ENCODE results near the gene TTYH2.

DNA sequence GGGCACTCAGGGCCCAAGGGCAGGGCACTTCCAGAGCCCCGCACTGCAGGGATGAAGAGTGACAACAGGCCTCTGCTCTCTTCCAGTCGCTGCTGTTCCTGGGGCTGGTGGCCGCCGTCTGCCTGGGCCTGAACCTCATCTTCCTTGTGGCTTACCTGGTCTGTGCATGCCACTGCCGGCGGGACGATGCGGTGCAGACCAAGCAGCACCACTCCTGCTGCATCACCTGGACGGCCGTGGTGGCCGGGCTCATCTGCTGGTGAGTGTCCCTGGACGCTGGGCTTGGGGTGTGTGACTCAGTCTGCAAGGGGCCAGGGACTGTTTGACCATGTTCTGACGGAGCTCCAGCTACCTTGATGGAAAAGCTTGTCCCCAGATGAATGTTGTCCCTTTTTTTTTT is 9.0 kb downstream of the TTYH2 start:
- TF ChIP-seq, protein P1, sequence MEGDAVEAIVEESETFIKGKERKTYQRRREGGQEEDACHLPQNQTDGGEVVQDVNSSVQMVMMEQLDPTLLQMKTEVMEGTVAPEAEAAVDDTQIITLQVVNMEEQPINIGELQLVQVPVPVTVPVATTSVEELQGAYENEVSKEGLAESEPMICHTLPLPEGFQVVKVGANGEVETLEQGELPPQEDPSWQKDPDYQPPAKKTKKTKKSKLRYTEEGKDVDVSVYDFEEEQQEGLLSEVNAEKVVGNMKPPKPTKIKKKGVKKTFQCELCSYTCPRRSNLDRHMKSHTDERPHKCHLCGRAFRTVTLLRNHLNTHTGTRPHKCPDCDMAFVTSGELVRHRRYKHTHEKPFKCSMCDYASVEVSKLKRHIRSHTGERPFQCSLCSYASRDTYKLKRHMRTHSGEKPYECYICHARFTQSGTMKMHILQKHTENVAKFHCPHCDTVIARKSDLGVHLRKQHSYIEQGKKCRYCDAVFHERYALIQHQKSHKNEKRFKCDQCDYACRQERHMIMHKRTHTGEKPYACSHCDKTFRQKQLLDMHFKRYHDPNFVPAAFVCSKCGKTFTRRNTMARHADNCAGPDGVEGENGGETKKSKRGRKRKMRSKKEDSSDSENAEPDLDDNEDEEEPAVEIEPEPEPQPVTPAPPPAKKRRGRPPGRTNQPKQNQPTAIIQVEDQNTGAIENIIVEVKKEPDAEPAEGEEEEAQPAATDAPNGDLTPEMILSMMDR (IDR thresholded peaks at IDR 0.05): no peak
- TF ChIP-seq POLR2A (IDR thresholded peaks at IDR 0.05): no peak
